Keratinocyte (primary cell): ENCODE results near the gene KIAA1755. TPM values are rescaled to one million over a fixed set of nuclear protein-coding genes. Genes with fewer than 3 reads are reported as not detected.

Source experiments
- DNase-seq: peaks from one replicate; pipeline ENCODE4 v3.0.0-alpha.2; 2011; ENCODE audit warnings: low read depth, missing footprints, low spot score
- FAIRE-seq: peaks from 2 replicates; lab custom pipeline; 2011; peaks lifted over from hg19 to GRCh38; lab: Jason Lieb, UNC
- H2AFZ ChIP-seq: 2 replicates; pipeline ENCODE4 v1.6.0; 2012; ENCODE audit warnings: low read length, control low read depth, inconsistent platforms; ENCODE audit not compliant: control insufficient read depth
- H3K27ac ChIP-seq: 2 replicates; pipeline ENCODE4 v1.5.1; 2011; ENCODE audit warnings: low read length; ENCODE audit not compliant: control insufficient read depth, insufficient read depth
- H3K27me3 ChIP-seq: 3 replicates; pipeline ENCODE4 v1.6.0; 2011; ENCODE audit warnings: low read length; ENCODE audit not compliant: control insufficient read depth, insufficient read depth; ENCODE audit errors: extremely low read depth
- H3K36me3 ChIP-seq, 2 experiments: 2 replicates in 1 of 2; 3 replicates in 1 of 2; pipeline ENCODE4 v1.5.1; 2011; ENCODE audit warnings: low read length in 2 of 2, mild to moderate bottlenecking in 1 of 2; ENCODE audit not compliant: control insufficient read depth in 2 of 2, insufficient read depth in 2 of 2; ENCODE audit errors: extremely low read depth in 1 of 2
- H3K4me1 ChIP-seq: 3 replicates; pipeline ENCODE4 v1.5.1; 2011; ENCODE audit warnings: low read length; ENCODE audit not compliant: control insufficient read depth, insufficient read depth; ENCODE audit errors: extremely low read depth
- H3K4me2 ChIP-seq: 3 replicates; pipeline ENCODE4 v1.6.0; 2011; ENCODE audit warnings: low read depth, low read length; ENCODE audit not compliant: control insufficient read depth, insufficient read depth; ENCODE audit errors: extremely low read depth
- H3K4me3 ChIP-seq, 3 experiments: fragments of 200-600 bp in 1 of 3; sonication (generic) in 1 of 3; 2 replicates in 2 of 3; 3 replicates in 1 of 3; pipeline ENCODE4 v1.5.1; 2011 to 2016; ENCODE audit warnings: low read length in 3 of 3, mild to moderate bottlenecking in 3 of 3, control low read depth in 2 of 3, inconsistent platforms in 1 of 3, low read depth in 1 of 3, mixed read lengths in 1 of 3, mixed run types in 1 of 3, moderate library complexity in 1 of 3; ENCODE audit not compliant: control insufficient read depth in 2 of 3, insufficient read depth in 2 of 3; ENCODE audit errors: extremely low read depth in 1 of 3
- H3K79me2 ChIP-seq: 2 replicates; pipeline ENCODE4 v1.6.0; 2012; ENCODE audit warnings: low read length; ENCODE audit not compliant: control insufficient read depth, insufficient read depth
- H3K9ac ChIP-seq: 3 replicates; pipeline ENCODE4 v1.6.0; 2011; ENCODE audit warnings: low read length; ENCODE audit not compliant: control insufficient read depth, insufficient read depth; ENCODE audit errors: extremely low read depth
- H3K9me1 ChIP-seq: 3 replicates; pipeline ENCODE4 v1.6.0; 2011; ENCODE audit warnings: low read length; ENCODE audit not compliant: control insufficient read depth, insufficient read depth; ENCODE audit errors: extremely low read depth
- H3K9me3 ChIP-seq: 2 replicates; pipeline ENCODE4 v1.5.1; 2012; ENCODE audit warnings: low read depth, low read length; ENCODE audit not compliant: control insufficient read depth
- H4K20me1 ChIP-seq: 3 replicates; pipeline ENCODE4 v1.6.0; 2011; ENCODE audit warnings: low read length; ENCODE audit not compliant: control insufficient read depth, insufficient read depth; ENCODE audit errors: extremely low read depth
- CTCF ChIP-seq, 3 experiments: IDR thresholded peaks in 1 of 3; conservative IDR thresholded peaks in 1 of 3; optimal IDR thresholded peaks in 1 of 3; 2 replicates in 2 of 3; 3 replicates in 1 of 3; pipeline versions ENCODE3 to v1.5.1; 2011; ENCODE audit warnings: low read length in 3 of 3, mild to moderate bottlenecking in 3 of 3, moderate library complexity in 2 of 3, control low read depth in 1 of 3, inconsistent platforms in 1 of 3; ENCODE audit not compliant: insufficient read depth in 2 of 3; ENCODE audit errors: extremely low read depth in 1 of 3
- EZH2 ChIP-seq: IDR thresholded peaks from one replicate; pipeline ENCODE4 v1.6.1; 2012; ENCODE audit warnings: inconsistent platforms, mild to moderate bottlenecking, low read length, moderate library complexity
- dilution Hi-C: fragments of 300-500 bp; cut with MboI; formaldehyde crosslinking; loops from one replicate; pipeline ENCODE4 v1.7.0; 2020; ENCODE audit warnings: low sequenced_read_pairs; ENCODE audit not compliant: extremely low pct_ligation_motif_present
- polyA plus RNA-seq, 5 experiments: library from polyadenylated mRNA; depleted of rRNA in 3 of 5; stranded (reverse) in 3 of 5; stranded (forward) in 1 of 5; unstranded in 1 of 5; fragments of >200 nt; gene quantifications; 1 replicate in 1 of 5; 2 replicates in 3 of 5; 3 replicates in 1 of 5; pipeline versions ENCODE4 v1.2.1 to v1.2.3, GENCODE V29; 2011 to 2012; ENCODE audit warnings: missing spikeins in 2 of 5, low read depth in 1 of 5, low replicate concordance in 1 of 5

The KIAA1755 gene
- polyA plus RNA-seq, 1 donor (not counting 4 experiments of a cell fraction or from before 2014, with no cell fraction given) = not detected

- H3K27me3 ChIP-seq = no peaks in the 10 kb centered on the region
- no peak overlapping the region for H3K4me3 ChIP-seq
- no peaks in the 10 kb centered on the region for H4K20me1 ChIP-seq
- no peaks in the 10 kb centered on the region for H3K9me3 ChIP-seq
- no peaks in the 10 kb centered on the region for H3K36me3 ChIP-seq
- H2AFZ ChIP-seq = no peak overlapping the region
- H3K4me1 ChIP-seq = peaks cover 15% of the 10 kb centered on the region
- H3K9ac ChIP-seq = no peak overlapping the region
- no peaks in the 10 kb centered on the region for H3K9me1 ChIP-seq
- H3K4me2 ChIP-seq = no peak overlapping the region
- dilution Hi-C loops = no loop called here
- no peak overlapping the region for H3K27ac ChIP-seq
- DNase-seq = no peak
- TF ChIP-seq EZH2 (no peak), CTCF (optimal IDR thresholded peaks at IDR 0.05 in 1 of 3, IDR thresholded peaks at IDR 0.05 in 1 of 3, conservative IDR thresholded peaks at IDR 0.05 in 1 of 3; ENCODE audit: extremely low read depth in 1 of 3, insufficient read depth in 2 of 3, low read length in 3 of 3) (no peak)
- no peaks in the 10 kb centered on the region for H3K79me2 ChIP-seq
- no peak for FAIRE-seq
Measured at GRCh38 chr20:38277285-38277684, 16.8 kb upstream of the KIAA1755 start.

GRCh38 chr20:38275815-38276550 is 15.4 kb upstream of the KIAA1755 start:
- H3K4me2 ChIP-seq = peak overlapping the region; percentile 23
- peak overlapping the region; percentile 53 for H3K27ac ChIP-seq
- no peaks in the 10 kb centered on the region for H3K27me3 ChIP-seq
- no peaks in the 10 kb centered on the region for H3K9me1 ChIP-seq
- H4K20me1 ChIP-seq = no peaks in the 10 kb centered on the region
- peaks cover 21% of the 10 kb centered on the region for H3K4me1 ChIP-seq
- no peaks in the 10 kb centered on the region for H3K36me3 ChIP-seq
- no peaks in the 10 kb centered on the region for H3K9me3 ChIP-seq
- DNase-seq (no peak), FAIRE-seq (peak; percentile 76)
- dilution Hi-C loops = no loop called here
- H3K79me2 ChIP-seq = no peaks in the 10 kb centered on the region
- H2AFZ ChIP-seq = peak overlapping the region; percentile 42
- no peak for TF ChIP-seq CTCF (optimal IDR thresholded peaks at IDR 0.05 in 1 of 3, IDR thresholded peaks at IDR 0.05 in 1 of 3, conservative IDR thresholded peaks at IDR 0.05 in 1 of 3; ENCODE audit: extremely low read depth in 1 of 3, insufficient read depth in 2 of 3, low read length in 3 of 3)
- TF ChIP-seq EZH2 = no peak
- no peak overlapping the region for H3K9ac ChIP-seq
- H3K4me3 ChIP-seq = no peak overlapping the region
